ENCODE data around the gene MYL10. TPM values are rescaled to one million over a fixed set of nuclear protein-coding genes. Genes with fewer than 3 reads are reported as not detected.

Gene MYL10
- total and polyA plus RNA-seq, 10 of the 15 experiments (the other 5 are each of a cell fraction or from before 2014, with no cell fraction given), result not detected

GRCh38 chr7:101635484-101635883 is 6.4 kb upstream of the MYL10 start:
- Histone ChIP-seq H3K27ac (ENCODE audit: control insufficient read depth, insufficient read depth) (no peak overlapping the region), H3K79me2 (ENCODE audit: control insufficient read depth, insufficient read depth, low read length) (no peaks in the 10 kb centered on the region), H3K9me3 (replicated peaks; ENCODE audit: control insufficient read depth, insufficient read depth, low read length) (no peaks in the 10 kb centered on the region), H4K20me1 (ENCODE audit: control insufficient read depth, insufficient read depth) (no peaks in the 10 kb centered on the region), H3K36me3 (ENCODE audit: control insufficient read depth in 2 of 2, insufficient read depth in 2 of 2, low read length in 1 of 2) (no peaks in the 10 kb centered on the region), H3K4me1 (ENCODE audit: control insufficient read depth, insufficient read depth, low read length) (no peaks in the 10 kb centered on the region), H3K4me3 (no peak overlapping the region), H2AFZ (ENCODE audit: control insufficient read depth, low read depth, low read length) (no peak overlapping the region), H3K27me3 (replicated peaks in 1 of 2; ENCODE audit: control insufficient read depth in 2 of 2, insufficient read depth in 2 of 2, low read length in 1 of 2) (peaks cover 0 to 3% of the 10 kb centered on the region in 2 experiments; a peak in 2 of 4 replicates), H3K4me2 (ENCODE audit: control insufficient read depth, insufficient read depth) (no peak overlapping the region), H3K9ac (ENCODE audit: control insufficient read depth, insufficient read depth, low read length) (no peak overlapping the region)
- SMC1A ChIA-PET (ENCODE audit: uncharacterized antibody, unreplicated experiment), result no interaction called here
- FAIRE-seq, result no peak
- no peak for DNase-seq (ENCODE audit: low read depth, low spot score)
- in situ Hi-C loops (cut with MboI), result no loop called here
- 31% methylated on average over 2 of the region's 2 CpGs for WGBS (ENCODE audit: insufficient coverage, insufficient replicate concordance, low lambda C conversion rate, missing lambda C conversion rate)
- RAD21 ChIA-PET (ENCODE audit: unreplicated experiment), result no interaction called here
- TF ChIP-seq NRF1 (conservative IDR thresholded peaks at IDR 0.05; ENCODE audit: low read depth, low read length) (no peak), IRF5 (IDR thresholded peaks at IDR 0.05; ENCODE audit: borderline replicate concordance) (no peak), ZNF207 (IDR thresholded peaks at IDR 0.05; ENCODE audit: borderline replicate concordance) (no peak), STAT1 (conservative IDR thresholded peaks at IDR 0.05) (no peak), SP1 (IDR thresholded peaks at IDR 0.05; ENCODE audit: low read depth, low read length) (no peak), EED (IDR thresholded peaks at IDR 0.05; ENCODE audit: low read depth) (no peak), MEF2B (IDR thresholded peaks at IDR 0.05; ENCODE audit: partially characterized antibody, poor library complexity, severe bottlenecking) (no peak), FOXM1 (IDR thresholded peaks at IDR 0.05; ENCODE audit: low read depth, low read length) (no peak), TCF3 (IDR thresholded peaks at IDR 0.05; ENCODE audit: borderline replicate concordance, insufficient read depth, low read depth, low read length) (no peak), TBL1XR1 (IDR thresholded peaks at IDR 0.05; ENCODE audit: low read depth, low read length) (no peak), E4F1 (IDR thresholded peaks at IDR 0.05; ENCODE audit: borderline replicate concordance, partially characterized antibody) (no peak), E2F4 (IDR thresholded peaks at IDR 0.05; ENCODE audit: low read depth, low read length) (no peak), GABPA (IDR thresholded peaks at IDR 0.05; ENCODE audit: low read depth) (no peak)
- no TSS peak for BruUV-seq (replicated peaks)
- CTCF ChIA-PET, result no interaction called here
- ATAC-seq, result no peak
- POLR2A ChIA-PET, result interaction anchor here (0.6 kb wide), 1 partner anchor 172 kb away, joined by 7 read pairs; no protein-coding TSS in a partner anchor
- intact Hi-C loops (cut with micrococcal nuclease; ENCODE audit: unreplicated experiment), result no loop called here
